Immature natural killer cell (primary cell): ENCODE data around the gene MVB12B. TPM values are rescaled to one million over a fixed set of nuclear protein-coding genes. Genes with fewer than 3 reads are reported as not detected.
A peak's percentile ranks its signal among the peaks of the same experiment; 100 is the strongest.

Experiments
- DNase-seq, 3 donors: peaks; one replicate each; pipeline ENCODE4 v3.0.0; 2022; ENCODE audit warnings: mixed read lengths in 1 of 3
- H3K27ac Mint-ChIP-seq, 6 donors: one replicate each; pipeline ENCODE4 v1.8.0; 2020; ENCODE audit warnings: mixed read lengths in 6 of 6, mild to moderate bottlenecking in 5 of 6, inconsistent platforms in 4 of 6, moderate library complexity in 3 of 6
- H3K27me3 Mint-ChIP-seq, 3 donors: one replicate each; pipeline ENCODE4 v1.8.0; 2020 to 2021; ENCODE audit warnings: low read depth in 3 of 3, mild to moderate bottlenecking in 3 of 3, mixed read lengths in 3 of 3, moderate library complexity in 3 of 3, inconsistent platforms in 1 of 3
- H3K36me3 Mint-ChIP-seq, 3 donors: one replicate each; pipeline ENCODE4 v1.8.0; 2020; ENCODE audit warnings: mixed read lengths in 3 of 3, inconsistent platforms in 2 of 3, mild to moderate bottlenecking in 2 of 3
- H3K4me1 Mint-ChIP-seq, 2 donors: one replicate each; pipeline ENCODE4 v1.8.0; 2020; ENCODE audit warnings: inconsistent platforms in 2 of 2, mild to moderate bottlenecking in 2 of 2, mixed read lengths in 2 of 2, moderate library complexity in 1 of 2
- H3K4me3 Mint-ChIP-seq, 5 donors: one replicate each; pipeline ENCODE4 v1.8.0; 2020; ENCODE audit warnings: mild to moderate bottlenecking in 5 of 5, mixed read lengths in 5 of 5, inconsistent platforms in 3 of 5, moderate library complexity in 3 of 5
- H3K9me3 Mint-ChIP-seq, 6 donors: one replicate each; pipeline ENCODE4 v1.8.0; 2020; ENCODE audit warnings: mild to moderate bottlenecking in 6 of 6, mixed read lengths in 6 of 6, inconsistent platforms in 4 of 6, moderate library complexity in 3 of 6
- polyA plus RNA-seq, 3 donors: library from polyadenylated mRNA; unstranded; fragments of 300-500 nt; fragmentation: Illumina TruSeq; gene quantifications; one replicate each; pipeline ENCODE4 v1.2.3, GENCODE V29; 2021

Gene MVB12B
- polyA plus RNA-seq, 3 donors from 2014 or later: 0.54 to 1.2 TPM; not detected in 1

DNA sequence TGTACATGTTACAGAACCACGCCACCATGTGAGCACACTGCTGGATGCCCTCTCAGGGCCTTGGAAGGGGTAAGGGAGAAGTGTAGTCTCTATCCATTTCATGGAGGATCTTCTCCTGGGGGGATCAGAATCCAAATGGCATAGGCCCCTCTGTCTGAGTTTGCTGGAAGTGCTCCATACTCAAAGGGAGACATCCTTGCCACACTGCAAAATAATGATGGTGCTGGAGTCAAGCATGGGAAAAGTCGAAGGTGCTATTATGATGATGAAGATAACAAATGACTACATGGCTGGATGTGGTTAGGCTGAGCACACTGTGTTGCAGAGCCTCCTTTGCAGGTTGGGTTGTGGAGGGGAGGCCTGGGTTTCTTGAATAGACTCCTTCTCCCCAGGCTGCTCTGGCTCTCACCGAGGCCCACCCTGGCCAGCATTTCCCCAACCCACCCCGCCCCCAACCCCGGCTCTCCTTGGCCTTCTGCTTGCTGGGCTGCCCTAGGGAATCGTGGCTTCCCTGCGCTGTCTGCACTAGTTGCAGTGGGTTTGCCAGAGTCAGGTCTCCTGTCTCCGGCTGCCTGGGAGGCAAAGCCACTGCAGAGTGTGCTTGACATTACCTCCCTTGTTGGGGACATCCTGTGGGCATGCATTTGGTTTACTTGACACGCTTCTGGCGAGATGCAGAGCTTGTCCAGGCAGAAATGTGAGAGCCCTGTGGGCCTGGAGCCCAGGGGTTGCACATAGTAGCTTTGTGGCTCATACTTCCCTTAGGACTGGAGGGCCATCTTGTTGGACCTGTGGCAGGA lies 3.0 kb downstream of the MVB12B start:
- Mint-ChIP-seq H3K27ac (peak overlapping the region in 2 of 6 donors; percentile 63 to 65), H3K4me3 (peak overlapping the region in 1 of 5 donors; percentile 69), H3K9me3 (peaks cover 0 to 5% (median 0%) of the 10 kb centered on the region in 6 donors), H3K27me3 (peaks cover 2 to 6% (median 5%) of the 10 kb centered on the region in 3 donors), H3K4me1 (peaks cover 9 to 10% of the 10 kb centered on the region in 2 donors), H3K36me3 (no peaks in the 10 kb centered on the region)
- DNase-seq: peak in 1 of 3 donors; percentile 14

DNA sequence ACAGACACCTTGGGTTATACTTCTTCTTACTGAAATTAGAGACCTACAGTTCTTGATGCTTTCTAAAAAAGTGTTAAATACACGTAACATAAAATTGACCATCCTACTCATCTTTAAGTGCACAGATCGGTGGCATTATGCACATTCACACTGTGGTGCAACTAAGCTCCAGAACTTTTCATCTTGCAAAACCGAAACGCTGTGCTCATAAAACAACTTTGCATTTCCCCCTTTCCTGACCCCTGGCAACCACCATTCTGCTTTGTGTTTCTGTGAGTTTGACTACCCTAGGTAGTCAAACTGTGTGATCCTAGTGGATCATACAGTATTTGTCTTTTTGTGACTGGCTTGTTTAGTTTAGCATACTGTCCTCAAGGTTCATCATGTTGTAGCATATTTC lies 3.9 kb downstream of the MVB12B start:
- H3K36me3 Mint-ChIP-seq: no peaks in the 10 kb centered on the region
- H3K9me3 Mint-ChIP-seq: no peaks in the 10 kb centered on the region
- H3K27me3 Mint-ChIP-seq: peaks cover 2 to 6% (median 5%) of the 10 kb centered on the region in 3 donors
- H3K27ac Mint-ChIP-seq: peak overlapping the region in 2 of 6 donors; percentile 55 to 63
- no peak for DNase-seq
- peaks cover 9 to 10% of the 10 kb centered on the region in 2 donors for H3K4me1 Mint-ChIP-seq
- peak overlapping the region in 1 of 5 donors; percentile 69 for H3K4me3 Mint-ChIP-seq

DNA sequence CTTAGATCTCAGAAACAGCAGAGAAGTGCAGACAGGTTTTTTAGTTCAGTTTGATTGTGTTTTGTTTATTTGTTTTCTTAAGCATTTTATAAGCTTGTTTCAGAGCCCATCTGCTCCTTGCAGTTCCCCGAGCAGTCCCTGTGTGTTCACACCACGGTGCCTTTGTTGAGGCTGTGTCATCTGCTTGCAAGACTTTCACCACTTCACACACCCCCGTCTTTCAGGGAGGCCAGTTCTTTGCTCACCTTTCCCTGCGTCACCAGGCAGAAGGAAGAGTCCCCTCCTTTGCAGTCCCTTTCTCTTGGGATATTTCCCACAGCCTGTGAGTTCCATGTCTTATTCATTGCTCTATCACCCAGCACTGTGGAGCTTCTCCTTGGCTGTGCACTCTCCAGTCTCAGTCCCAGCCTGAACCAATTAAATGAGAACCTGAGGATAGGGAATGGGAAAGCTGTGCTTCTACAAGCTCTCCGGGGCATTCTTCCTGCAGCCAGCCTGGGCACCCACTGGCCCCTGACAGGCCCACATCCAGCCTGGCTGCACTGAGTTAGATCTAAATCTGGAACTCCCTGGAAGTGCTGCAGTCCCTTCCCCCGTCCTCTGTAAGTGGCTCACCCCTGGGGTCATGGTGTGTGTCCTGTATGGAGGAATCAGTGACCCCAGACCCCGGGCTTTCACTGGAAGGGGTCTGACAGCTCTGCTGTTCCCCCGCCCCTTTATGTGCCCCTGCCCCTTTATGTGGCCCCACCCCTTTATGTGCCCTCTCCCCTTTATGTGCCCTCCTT lies 5.5 kb downstream of the MVB12B start:
- Mint-ChIP-seq H3K27ac (no peak overlapping the region), H3K4me3 (no peak overlapping the region), H3K9me3 (no peaks in the 10 kb centered on the region), H3K4me1 (peaks cover 9 to 10% of the 10 kb centered on the region in 2 donors), H3K27me3 (peaks cover 0 to 5% (median 2%) of the 10 kb centered on the region in 3 donors), H3K36me3 (no peaks in the 10 kb centered on the region)
- DNase-seq: no peak

DNA sequence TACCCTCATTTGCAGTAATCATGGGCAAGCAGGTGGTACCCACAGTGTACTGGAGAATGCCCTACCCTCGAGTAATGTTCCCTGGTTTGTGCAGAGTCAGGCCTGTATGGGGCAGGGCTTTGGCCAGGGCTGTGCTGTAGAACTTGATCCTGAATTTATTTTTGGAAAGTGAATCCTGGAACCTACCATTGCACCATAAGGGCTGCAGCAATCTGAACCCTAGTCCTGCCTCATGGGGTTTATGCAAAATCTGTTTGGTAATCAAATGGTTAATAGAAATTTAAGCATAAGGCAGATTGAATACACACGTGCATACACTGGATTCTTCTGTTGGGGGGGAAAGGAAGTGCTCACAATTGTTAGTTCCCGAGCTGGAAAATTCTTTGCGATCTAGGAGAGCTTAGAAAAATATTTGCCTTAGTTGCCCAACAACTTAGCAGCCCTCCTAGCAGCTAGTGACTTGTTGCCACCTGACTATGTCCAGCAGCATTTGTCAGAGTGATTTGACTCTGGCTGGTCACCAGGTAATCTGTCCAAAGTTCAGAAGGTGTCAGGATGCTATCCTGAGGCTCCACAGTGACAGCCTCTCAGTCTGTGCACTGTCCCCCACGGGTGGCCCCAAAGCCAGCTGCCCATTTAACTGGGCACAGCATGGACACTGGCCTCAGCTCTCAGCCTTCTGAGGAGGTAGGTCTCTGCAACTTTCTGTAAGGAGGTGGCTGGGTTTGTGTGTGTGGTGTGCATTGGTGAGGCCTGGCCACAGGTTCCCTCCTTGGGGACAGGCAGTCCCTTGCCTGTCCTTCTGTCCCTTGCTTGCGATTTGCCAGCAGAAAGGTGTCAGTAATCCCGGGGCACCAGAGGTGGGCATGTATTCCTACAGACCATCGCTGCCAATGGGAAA lies 8.3 kb downstream of the MVB12B start:
- H3K27me3 Mint-ChIP-seq: peaks cover 0 to 3% (median 2%) of the 10 kb centered on the region in 3 donors
- H3K4me3 Mint-ChIP-seq: no peak overlapping the region
- no peak for DNase-seq
- no peaks in the 10 kb centered on the region for H3K36me3 Mint-ChIP-seq
- no peaks in the 10 kb centered on the region for H3K9me3 Mint-ChIP-seq
- no peaks in the 10 kb centered on the region for H3K4me1 Mint-ChIP-seq
- H3K27ac Mint-ChIP-seq: no peak overlapping the region

DNA sequence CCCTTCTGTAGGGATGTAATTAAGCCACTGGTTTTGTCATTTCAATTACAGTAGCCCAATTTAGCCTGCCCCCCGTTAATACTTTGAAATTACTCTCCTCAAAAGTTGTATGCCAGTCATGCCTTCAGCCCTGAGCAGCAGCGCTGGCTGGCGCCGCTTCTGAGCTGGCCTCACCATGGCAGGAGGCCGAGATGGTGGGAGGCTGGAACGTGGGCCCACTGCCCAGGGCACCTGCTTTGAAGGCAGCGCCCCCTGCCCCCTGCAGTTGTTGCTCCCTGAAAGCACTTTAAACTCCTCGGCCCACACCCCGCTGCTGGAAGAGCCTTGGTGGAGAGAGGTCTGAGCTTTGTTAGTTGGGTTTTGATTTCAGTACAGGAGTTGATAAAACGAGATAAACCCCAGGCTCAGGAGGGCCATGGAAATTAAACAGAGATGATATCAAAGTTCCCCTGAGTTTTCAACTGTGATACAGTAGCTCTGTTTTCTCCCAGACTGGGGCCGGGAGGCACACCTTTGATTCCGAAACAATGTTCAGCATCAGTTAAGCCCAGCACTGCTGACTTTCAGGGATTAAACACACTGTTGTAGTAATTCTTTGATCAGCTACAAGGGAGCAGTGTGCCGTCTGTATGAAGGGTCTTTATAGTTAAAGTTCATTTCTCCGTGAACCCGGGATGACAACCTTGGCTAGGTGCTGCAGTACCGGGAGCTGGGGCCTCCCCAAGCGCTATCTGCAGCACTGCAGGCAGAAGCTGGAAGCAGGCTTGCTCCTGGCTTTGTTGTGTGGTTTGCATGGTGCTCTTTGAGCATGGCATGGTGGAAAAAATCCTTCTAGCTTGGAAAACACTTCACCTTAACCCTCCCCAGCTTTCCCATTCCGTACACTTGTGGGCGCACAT lies 9.5 kb downstream of the MVB12B start:
- H3K27ac Mint-ChIP-seq: no peak overlapping the region
- H3K4me3 Mint-ChIP-seq: no peak overlapping the region
- H3K9me3 Mint-ChIP-seq: no peaks in the 10 kb centered on the region
- DNase-seq: no peak
- H3K4me1 Mint-ChIP-seq: no peaks in the 10 kb centered on the region
- H3K36me3 Mint-ChIP-seq: no peaks in the 10 kb centered on the region
- H3K27me3 Mint-ChIP-seq: peaks cover 0 to 3% (median 2%) of the 10 kb centered on the region in 3 donors

DNA sequence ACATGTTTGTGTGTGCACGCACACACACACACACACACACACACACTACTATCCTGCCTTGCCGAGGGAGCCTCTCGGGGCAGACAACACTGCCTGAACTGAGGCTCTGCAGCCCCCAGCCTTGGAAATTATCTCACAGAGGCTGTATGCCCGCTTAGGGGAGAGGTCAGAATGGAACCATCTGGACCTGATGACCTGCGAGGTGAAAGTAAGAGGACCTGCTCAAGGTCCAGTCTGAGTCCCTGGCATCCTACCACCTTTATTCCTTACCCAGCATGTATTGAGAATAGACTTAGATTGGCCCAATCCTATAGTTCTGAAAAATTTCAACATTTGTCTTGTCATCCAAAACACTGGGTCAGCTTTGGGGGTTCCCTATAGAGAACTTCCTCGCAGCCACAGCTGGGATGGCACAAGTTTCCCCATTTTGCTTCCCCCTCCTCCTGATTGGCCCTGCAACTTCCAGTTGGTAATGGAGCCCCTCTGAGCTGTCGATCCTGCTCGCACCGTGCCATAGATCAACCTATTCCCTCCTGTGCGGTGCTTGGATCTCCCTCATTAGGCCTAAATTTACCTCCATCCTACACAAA lies 10.2 kb downstream of the MVB12B start:
- no peak overlapping the region for H3K4me3 Mint-ChIP-seq
- no peak overlapping the region for H3K27ac Mint-ChIP-seq
- H3K36me3 Mint-ChIP-seq: no peaks in the 10 kb centered on the region
- H3K9me3 Mint-ChIP-seq: no peaks in the 10 kb centered on the region
- no peaks in the 10 kb centered on the region for H3K4me1 Mint-ChIP-seq
- H3K27me3 Mint-ChIP-seq: peaks cover 0 to 3% (median 0%) of the 10 kb centered on the region in 3 donors
- no peak for DNase-seq

DNA sequence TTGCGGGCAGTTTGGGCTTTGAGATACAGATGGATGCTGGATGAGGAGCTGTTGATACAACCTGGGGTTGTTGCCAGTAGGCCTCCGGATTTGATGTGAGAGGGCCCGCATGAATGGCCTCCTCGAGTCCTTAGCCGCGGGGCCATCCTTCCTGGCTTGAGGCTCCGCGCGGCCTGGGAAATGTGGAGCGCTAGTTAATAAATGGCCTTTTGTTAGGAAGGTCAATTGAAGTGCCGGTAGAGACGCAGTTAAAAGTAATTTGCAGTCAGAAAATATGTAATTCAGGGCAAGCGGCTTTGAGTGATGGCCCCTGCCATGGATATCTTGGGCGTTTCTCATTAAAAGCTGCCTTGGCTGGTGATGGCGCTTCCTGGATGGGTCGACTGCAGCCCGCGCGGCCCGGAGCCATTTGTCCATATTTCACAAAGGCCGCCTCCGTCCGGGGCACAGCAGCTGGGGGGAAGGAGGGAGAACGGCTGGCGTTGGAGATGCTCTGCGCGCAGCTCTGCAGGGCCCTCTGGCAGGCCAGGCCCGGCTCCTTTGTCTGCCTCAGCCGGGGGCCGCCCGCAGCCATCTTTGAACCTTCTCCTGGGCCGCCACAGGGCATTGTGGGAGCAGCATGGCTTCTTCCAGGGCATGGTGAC lies 11.2 kb downstream of the MVB12B start:
- peaks cover 0 to 2% (median 0%) of the 10 kb centered on the region in 3 donors for H3K27me3 Mint-ChIP-seq
- DNase-seq: no peak
- no peaks in the 10 kb centered on the region for H3K36me3 Mint-ChIP-seq
- no peak overlapping the region for H3K4me3 Mint-ChIP-seq
- no peaks in the 10 kb centered on the region for H3K4me1 Mint-ChIP-seq
- no peaks in the 10 kb centered on the region for H3K9me3 Mint-ChIP-seq
- no peak overlapping the region for H3K27ac Mint-ChIP-seq

DNA sequence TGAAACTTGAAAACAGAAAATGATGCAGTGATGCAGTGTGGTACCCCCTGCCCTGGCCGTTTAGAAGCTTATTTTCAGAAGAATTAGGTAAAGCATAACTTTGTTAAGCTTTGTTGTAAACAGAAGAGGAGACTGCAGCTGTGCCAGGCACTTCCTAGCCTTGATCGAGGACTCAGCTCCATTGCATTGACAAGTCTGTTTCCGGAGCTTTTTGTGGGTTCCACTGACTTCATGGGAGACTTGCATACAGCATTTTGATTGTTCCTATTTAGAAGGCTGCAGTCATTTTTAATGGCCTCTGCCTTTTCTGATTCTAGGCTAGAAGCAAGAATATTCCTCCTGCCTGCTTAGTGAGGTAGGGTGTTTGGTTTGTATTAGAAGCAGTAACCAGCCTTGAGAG lies 12.3 kb downstream of the MVB12B start:
- no peak for DNase-seq
- Mint-ChIP-seq H3K9me3 (no peaks in the 10 kb centered on the region), H3K27ac (no peak overlapping the region), H3K4me3 (no peak overlapping the region), H3K36me3 (peaks cover 0 to 4% (median 0%) of the 10 kb centered on the region in 3 donors), H3K27me3 (peaks cover 0 to 3% (median 2%) of the 10 kb centered on the region in 3 donors), H3K4me1 (no peaks in the 10 kb centered on the region)

DNA sequence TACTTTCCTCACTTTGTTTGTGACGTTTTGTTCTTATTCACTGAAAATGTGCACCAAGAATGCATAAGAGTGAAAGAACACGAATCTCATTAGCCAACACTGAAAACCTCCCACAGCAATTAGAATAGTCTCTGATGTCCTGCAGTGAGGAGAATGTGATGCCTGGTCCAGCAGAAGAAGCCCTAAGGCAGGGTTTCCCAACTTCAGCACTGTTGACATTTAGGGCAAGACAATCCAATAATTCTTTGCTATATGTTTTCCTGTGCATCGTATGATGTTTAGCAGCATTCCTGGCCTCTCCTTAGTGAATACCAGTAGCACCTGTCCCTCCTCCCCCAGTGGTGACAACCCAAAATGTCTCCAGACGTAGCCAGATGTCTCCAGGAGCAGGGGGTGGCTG lies 14.8 kb downstream of the MVB12B start:
- peaks cover 0 to 6% (median 2%) of the 10 kb centered on the region in 3 donors for H3K27me3 Mint-ChIP-seq
- no peaks in the 10 kb centered on the region for H3K9me3 Mint-ChIP-seq
- H3K36me3 Mint-ChIP-seq: peaks cover 0 to 4% (median 0%) of the 10 kb centered on the region in 3 donors

DNA sequence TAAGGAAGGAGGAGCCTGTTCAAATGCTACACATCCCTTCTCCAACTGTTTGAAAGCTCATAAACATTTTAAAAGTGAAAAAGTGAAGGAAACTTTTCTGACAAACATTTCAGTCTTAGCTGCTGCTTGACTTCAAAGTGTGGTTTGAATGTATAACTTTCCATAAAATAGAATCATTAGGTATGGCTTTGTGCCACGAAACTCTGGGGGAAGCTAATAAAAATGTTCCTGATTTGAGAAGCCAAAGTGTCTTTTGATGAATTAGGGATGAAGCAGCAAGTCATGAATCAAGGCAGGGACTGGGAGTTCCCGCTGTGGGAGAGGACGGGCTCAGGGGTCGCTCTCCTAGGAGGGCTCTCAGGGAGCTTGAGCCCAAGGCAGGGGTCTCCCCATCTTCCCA lies 15.3 kb downstream of the MVB12B start:
- Mint-ChIP-seq H3K36me3 (peaks cover 0 to 4% (median 0%) of the 10 kb centered on the region in 3 donors), H3K4me3 (no peak overlapping the region), H3K9me3 (no peaks in the 10 kb centered on the region), H3K27ac (no peak overlapping the region), H3K4me1 (no peaks in the 10 kb centered on the region), H3K27me3 (peaks cover 0 to 6% (median 2%) of the 10 kb centered on the region in 3 donors)
- DNase-seq: no peak

More for the DNA sequence above, 14.8 kb downstream of the MVB12B start:
- Mint-ChIP-seq H3K4me1 (no peaks in the 10 kb centered on the region), H3K27ac (no peak overlapping the region), H3K4me3 (no peak overlapping the region)
- DNase-seq: no peak

DNA sequence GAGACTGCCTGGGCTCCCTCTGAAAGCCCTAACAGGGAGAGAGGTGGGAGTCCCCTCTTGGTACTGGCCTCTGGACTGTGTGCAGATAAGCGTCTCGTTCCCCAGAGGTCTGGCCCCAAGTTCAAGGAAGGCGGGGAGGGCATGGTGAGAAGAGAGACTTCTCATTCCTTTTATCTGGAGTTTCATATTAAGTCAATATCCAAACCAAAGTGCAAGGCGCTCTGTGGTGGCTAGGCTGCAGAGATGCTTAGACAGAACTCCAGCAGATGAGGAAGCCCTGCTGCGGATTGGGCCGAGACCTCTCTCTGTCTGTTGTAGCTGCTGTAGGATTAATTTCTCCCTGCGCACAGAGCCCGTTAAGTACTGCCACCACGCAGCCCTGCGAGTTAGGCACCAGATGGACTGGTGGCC lies 16.0 kb downstream of the MVB12B start:
- no peak overlapping the region for H3K4me3 Mint-ChIP-seq
- H3K9me3 Mint-ChIP-seq: no peaks in the 10 kb centered on the region
- no peaks in the 10 kb centered on the region for H3K4me1 Mint-ChIP-seq
- H3K36me3 Mint-ChIP-seq: peaks cover 0 to 4% (median 0%) of the 10 kb centered on the region in 3 donors
- no peak for DNase-seq
- peaks cover 0 to 6% (median 2%) of the 10 kb centered on the region in 3 donors for H3K27me3 Mint-ChIP-seq
- H3K27ac Mint-ChIP-seq: no peak overlapping the region

DNA sequence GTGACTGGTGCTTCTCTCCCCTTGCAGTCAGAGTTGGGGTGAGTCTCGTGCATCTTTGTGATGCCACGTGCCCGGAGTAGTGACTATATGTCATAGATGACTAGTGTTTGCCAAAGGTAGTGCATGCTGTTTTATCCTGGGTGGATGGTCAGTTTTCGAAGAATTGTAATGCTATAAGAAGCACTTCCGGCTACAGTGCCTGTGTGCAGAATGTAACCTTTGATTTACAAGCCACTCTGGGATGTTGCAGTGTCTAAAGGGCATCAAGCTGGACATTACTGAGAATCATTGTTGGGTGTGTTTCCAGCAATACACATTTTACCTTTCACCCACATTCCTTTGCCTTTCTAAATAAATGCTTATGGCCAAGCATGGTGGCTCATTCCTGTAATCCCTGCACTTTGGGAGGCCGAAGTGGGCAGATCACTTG lies 16.7 kb downstream of the MVB12B start:
- Mint-ChIP-seq H3K27me3 (peaks cover 0 to 6% (median 2%) of the 10 kb centered on the region in 3 donors), H3K36me3 (peaks cover 0 to 4% (median 0%) of the 10 kb centered on the region in 3 donors), H3K9me3 (no peaks in the 10 kb centered on the region)

More for the DNA sequence above, 16.7 kb downstream of the MVB12B start:
- DNase-seq: no peak
- H3K27ac Mint-ChIP-seq: no peak overlapping the region
- H3K4me3 Mint-ChIP-seq: no peak overlapping the region
- H3K4me1 Mint-ChIP-seq: no peaks in the 10 kb centered on the region
